K562 (cell line): ENCODE results near the gene IL23A. TPM values are rescaled to one million over a fixed set of nuclear protein-coding genes. Genes with fewer than 3 reads are reported as not detected.

Experiments
- AFF4 ChIP-seq: sonication (generic); formaldehyde crosslinking; IDR thresholded peaks from 2 replicates; pipeline ENCODE4 v1.8.0; 2023; ENCODE audit warnings: mild to moderate bottlenecking, missing genetic modification reagents
- HES1 ChIP-seq: fragments of 450-650 bp; IDR thresholded peaks from 2 replicates; pipeline ENCODE4 v1.6.1; 2016; ENCODE audit warnings: low read depth, mild to moderate bottlenecking, moderate library complexity
- HNRNPH1 ChIP-seq: fragments of 200-400 bp; formaldehyde crosslinking; optimal IDR thresholded peaks from 2 replicates; pipeline ENCODE3; 2017; ENCODE audit warnings: low read depth, mild to moderate bottlenecking, low read length, moderate library complexity
- ID3 ChIP-seq, 2 experiments: fragments of 250-450 bp in 1 of 2; fragments of 450-650 bp in 1 of 2; sonication (Bioruptor Pico) in 1 of 2; IDR thresholded peaks; 2 replicates each; pipeline versions ENCODE4 v1.6.1 to v1.8.0; 2016 to 2021; ENCODE audit warnings: mild to moderate bottlenecking in 2 of 2, moderate library complexity in 2 of 2, missing compliant biosample characterization in 1 of 2, missing genetic modification characterization in 1 of 2
- MCM3 ChIP-seq: fragments of 450-650 bp; IDR thresholded peaks from 2 replicates; pipeline ENCODE4 v1.6.1; 2016
- PURB ChIP-seq: sonication (generic); formaldehyde crosslinking; IDR thresholded peaks from 2 replicates; pipeline ENCODE4 v1.9.0; 2021; ENCODE audit warnings: low read depth, mild to moderate bottlenecking, missing genetic modification reagents
- SRSF1 ChIP-seq: fragments of 200-400 bp; formaldehyde crosslinking; IDR thresholded peaks from 2 replicates; pipeline ENCODE4 v1.6.1; 2017; ENCODE audit warnings: mild to moderate bottlenecking, low read depth, low read length, moderate library complexity
- TGIF2 ChIP-seq: sonication (generic); formaldehyde crosslinking; IDR thresholded peaks from 2 replicates; pipeline ENCODE4 v1.8.1; 2022; ENCODE audit warnings: mild to moderate bottlenecking, missing genetic modification reagents, moderate library complexity
- XRCC3 ChIP-seq: fragments of 450-650 bp; IDR thresholded peaks from 2 replicates; pipeline ENCODE4 v1.6.1; 2017; ENCODE audit warnings: mild to moderate bottlenecking, moderate library complexity
- ZNF23 ChIP-seq: fragments of 250-450 bp; sonication (Bioruptor Pico); IDR thresholded peaks from 2 replicates; pipeline ENCODE4 v1.4.0; 2020; ENCODE audit warnings: mild to moderate bottlenecking
- ZNF316 ChIP-seq: fragments of 450-650 bp; IDR thresholded peaks from 2 replicates; pipeline ENCODE4 v1.6.1; 2016
- ZNF696 ChIP-seq: fragments of 250-450 bp; sonication (Bioruptor Pico); conservative IDR thresholded peaks from 2 replicates; pipeline ENCODE4 v1.4.0; 2020; ENCODE audit warnings: mild to moderate bottlenecking, moderate library complexity
- polyA plus RNA-seq, 8 experiments: library from polyadenylated mRNA; depleted of rRNA in 4 of 8; stranded (reverse) in 5 of 8; unstranded in 3 of 8; fragments of >200 nt; fragmentation: Nextera tagmentation in 2 of 8; fragmentation: Illumina TruSeq in 1 of 8; extraction: Ambion mirVana in 2 of 8; extraction: Trizol in 1 of 8; gene quantifications; 2 replicates each; pipeline versions ENCODE4 v1.2.1 to v1.2.3, GENCODE V29; 2011 to 2014; ENCODE audit warnings: inconsistent platforms in 1 of 8, missing spikeins in 1 of 8
- total RNA-seq, 7 experiments: library from RNA; depleted of rRNA in 6 of 7; stranded (reverse); fragments of >200 nt in 6 of 7; fragmentation: Illumina TruSeq in 2 of 7; extraction: Trizol in 2 of 7; gene quantifications; 2 replicates each; pipeline versions ENCODE4 v1.2.1 to v1.2.3, GENCODE V29; 2011 to 2021; ENCODE audit warnings: low replicate concordance in 1 of 7
- TF ChIP-seq, protein P1 (sequence below): fragments of 250-450 bp; sonication (Bioruptor Pico); IDR thresholded peaks from 2 replicates; pipeline ENCODE4 v1.4.0; 2020

IL23A gene
- total and polyA plus RNA-seq, 9 of the 15 experiments (the other 6 are each of a cell fraction or from before 2014, with no cell fraction given), result 4.4 to 37.2 (median 9.6) TPM

DNA sequence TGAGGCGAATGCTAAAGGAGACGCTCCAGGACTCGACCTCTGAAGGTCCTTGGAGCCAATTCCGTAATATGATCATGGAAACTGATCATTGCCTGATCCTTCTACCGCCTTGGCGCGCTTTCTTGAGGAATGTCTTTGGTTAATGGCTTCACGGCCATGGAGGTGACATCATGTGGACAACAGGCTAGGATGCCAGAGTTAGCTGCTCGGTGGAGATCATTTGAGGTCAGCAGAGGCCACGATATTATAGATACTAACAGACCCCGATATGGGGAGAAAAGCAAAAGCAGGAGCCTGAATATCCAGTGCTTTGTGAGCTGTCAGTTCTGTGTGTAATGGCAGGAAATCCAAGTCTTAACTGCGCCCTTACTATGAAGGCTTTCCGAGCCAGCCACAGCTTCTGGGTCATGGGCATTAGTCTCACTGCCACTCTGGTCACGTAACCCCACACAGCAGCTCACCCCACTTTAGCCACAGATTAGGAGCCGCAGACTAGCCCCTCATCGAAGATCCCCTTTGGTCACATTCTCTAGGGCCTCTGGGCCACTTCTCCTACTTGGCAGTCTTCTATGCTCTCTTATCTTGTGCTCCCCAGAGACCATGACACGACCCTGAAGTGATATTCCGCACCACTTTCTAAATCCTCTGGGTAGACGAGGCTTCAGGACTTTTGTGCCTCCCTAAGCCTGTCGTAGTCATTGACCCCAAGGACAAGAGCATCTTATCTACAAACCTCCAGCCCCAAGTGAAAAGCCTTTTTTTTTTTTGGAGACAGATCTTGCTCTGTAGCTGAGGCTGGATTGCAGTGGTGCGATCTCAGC lies 37.8 kb upstream of the IL23A start (continued):
- TF ChIP-seq AFF4, result no peak; the same call in 1 of the 2 replicates
- 0 out of 2 replicates have a peak, but pooled peaks have one; percentile 7 for TF ChIP-seq ZNF23 (CRISPR knock-in tag)
- no peak for TF ChIP-seq HNRNPH1
- TF ChIP-seq MCM3, result no peak
- TF ChIP-seq ID3 (CRISPR knock-in tag; IDR thresholded peaks at IDR 0.05), result no peak
- peak; percentile 57; the same call in 1 of the 2 replicates for TF ChIP-seq ID3 (tag; IDR thresholded peaks at IDR 0.05)
- no peak for TF ChIP-seq TGIF2 (CRISPR knock-in tag)
- TF ChIP-seq ZNF316, result no peak
- TF ChIP-seq HES1, result no peak
- TF ChIP-seq PURB, result no peak
- TF ChIP-seq XRCC3, result no peak
- TF ChIP-seq ZNF696 (CRISPR knock-in tag), result no peak
- TF ChIP-seq, protein P1, sequence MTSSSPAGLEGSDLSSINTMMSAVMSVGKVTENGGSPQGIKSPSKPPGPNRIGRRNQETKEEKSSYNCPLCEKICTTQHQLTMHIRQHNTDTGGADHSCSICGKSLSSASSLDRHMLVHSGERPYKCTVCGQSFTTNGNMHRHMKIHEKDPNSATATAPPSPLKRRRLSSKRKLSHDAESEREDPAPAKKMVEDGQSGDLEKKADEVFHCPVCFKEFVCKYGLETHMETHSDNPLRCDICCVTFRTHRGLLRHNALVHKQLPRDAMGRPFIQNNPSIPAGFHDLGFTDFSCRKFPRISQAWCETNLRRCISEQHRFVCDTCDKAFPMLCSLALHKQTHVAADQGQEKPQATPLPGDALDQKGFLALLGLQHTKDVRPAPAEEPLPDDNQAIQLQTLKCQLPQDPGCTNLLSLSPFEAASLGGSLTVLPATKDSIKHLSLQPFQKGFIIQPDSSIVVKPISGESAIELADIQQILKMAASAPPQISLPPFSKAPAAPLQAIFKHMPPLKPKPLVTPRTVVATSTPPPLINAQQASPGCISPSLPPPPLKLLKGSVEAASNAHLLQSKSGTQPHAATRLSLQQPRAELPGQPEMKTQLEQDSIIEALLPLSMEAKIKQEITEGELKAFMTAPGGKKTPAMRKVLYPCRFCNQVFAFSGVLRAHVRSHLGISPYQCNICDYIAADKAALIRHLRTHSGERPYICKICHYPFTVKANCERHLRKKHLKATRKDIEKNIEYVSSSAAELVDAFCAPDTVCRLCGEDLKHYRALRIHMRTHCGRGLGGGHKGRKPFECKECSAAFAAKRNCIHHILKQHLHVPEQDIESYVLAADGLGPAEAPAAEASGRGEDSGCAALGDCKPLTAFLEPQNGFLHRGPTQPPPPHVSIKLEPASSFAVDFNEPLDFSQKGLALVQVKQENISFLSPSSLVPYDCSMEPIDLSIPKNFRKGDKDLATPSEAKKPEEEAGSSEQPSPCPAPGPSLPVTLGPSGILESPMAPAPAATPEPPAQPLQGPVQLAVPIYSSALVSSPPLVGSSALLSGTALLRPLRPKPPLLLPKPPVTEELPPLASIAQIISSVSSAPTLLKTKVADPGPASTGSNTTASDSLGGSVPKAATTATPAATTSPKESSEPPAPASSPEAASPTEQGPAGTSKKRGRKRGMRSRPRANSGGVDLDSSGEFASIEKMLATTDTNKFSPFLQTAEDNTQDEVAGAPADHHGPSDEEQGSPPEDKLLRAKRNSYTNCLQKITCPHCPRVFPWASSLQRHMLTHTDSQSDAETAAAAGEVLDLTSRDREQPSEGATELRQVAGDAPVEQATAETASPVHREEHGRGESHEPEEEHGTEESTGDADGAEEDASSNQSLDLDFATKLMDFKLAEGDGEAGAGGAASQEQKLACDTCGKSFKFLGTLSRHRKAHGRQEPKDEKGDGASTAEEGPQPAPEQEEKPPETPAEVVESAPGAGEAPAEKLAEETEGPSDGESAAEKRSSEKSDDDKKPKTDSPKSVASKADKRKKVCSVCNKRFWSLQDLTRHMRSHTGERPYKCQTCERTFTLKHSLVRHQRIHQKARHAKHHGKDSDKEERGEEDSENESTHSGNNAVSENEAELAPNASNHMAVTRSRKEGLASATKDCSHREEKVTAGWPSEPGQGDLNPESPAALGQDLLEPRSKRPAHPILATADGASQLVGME (CRISPR knock-in tag), result no peak
- no peak for TF ChIP-seq SRSF1
